ENCODE results near the gene CFTR.

GRCh38 chr7:117679120-117679519 is 199.3 kb downstream of the CFTR start:
- TF ChIP-seq CTCF (IDR thresholded peaks at IDR 0.05 in 4 of 5, conservative IDR thresholded peaks at IDR 0.05 in 1 of 5): no peak
- TF ChIP-seq POLR2A (IDR thresholded peaks at IDR 0.05): no peak

Data from gastrocnemius medialis (tissue), 4 donors.